Activated CD8-positive, alpha-beta memory T cell treated with anti-CD3 and anti-CD28 coated beads for 36 hours (primary cell): ENCODE results near the gene CATSPER4. TPM values are rescaled to one million over a fixed set of nuclear protein-coding genes. Genes with fewer than 3 reads are reported as not detected.

Experiments
- CTCF ChIA-PET: fragments of 350-600 bp; sonication (Branson Sonifier 250); formaldehyde crosslinking; loops from one replicate; lab custom pipeline; 2021; ENCODE audit warnings: antibody characterized with exemption; lab: Charles Lee
- POLR2A ChIA-PET: fragments of 350-600 bp; sonication (Branson Sonifier 250); formaldehyde crosslinking; loops from one replicate; lab custom pipeline; 2021; ENCODE audit warnings: antibody characterized with exemption; lab: Charles Lee
- total RNA-seq, 2 experiments: library from RNA; stranded (reverse); gene quantifications; one replicate each; pipeline ENCODE4 v1.2.3, GENCODE V29; 2021

Gene CATSPER4
- not detected for total RNA-seq

DNA sequence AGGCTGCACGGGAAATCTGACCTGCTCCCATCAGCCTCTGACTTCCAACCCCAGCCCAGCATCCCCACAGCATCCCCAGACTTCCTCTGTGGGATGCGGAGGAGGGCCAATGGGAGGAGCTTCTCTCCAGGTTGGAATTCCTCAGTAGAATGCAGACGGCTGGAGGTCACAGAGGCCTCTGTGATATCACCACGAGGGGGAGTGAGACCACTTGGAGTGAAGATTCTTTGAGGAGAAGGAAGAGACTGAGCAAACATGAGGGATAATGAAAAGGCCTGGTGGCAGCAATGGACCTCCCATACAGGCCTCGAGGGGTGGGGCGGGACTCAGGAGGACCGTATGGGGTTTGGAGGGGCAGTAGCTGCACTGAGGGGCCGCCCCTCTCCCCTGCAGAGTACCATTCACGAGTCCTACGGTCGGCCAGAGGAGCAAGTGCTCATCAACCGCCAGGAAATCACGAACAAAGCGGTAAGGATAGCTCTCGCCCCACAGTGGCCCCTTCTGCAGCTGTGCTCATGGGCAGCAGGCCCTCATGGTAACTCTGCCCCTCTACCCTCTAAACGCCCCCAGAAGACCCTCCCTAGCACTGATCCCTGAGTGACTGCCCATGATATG lies at the start of gene CATSPER4:
Gene CATSPER4, plus strand, starts transcription at position 230 of the 615 bp plus-strand sequence. Its CDS starts 26 bp downstream, at position 256.
- ChIA-PET CTCF (interaction anchor here (0.8 to 1.6 kb wide), 2 partner anchors 16 to 20 kb away, joined by 3 read pairs; partner anchors contain the start of gene ZNF593), POLR2A (no interaction called here)

- ChIA-PET POLR2A (interaction anchor here (0.8 kb wide), 1 partner anchor 34 kb away, joined by 5 read pairs; no protein-coding TSS in a partner anchor), CTCF (interaction anchor here (0.7 to 4.8 kb wide), 4 partner anchors 28 to 180 kb away, joined by 3 to 55 read pairs (median 8); partner anchors contain the start of gene ZNF593)
These were observed 48.2 kb upstream of the CATSPER4 start for GRCh38 chr1:26142159-26142558.

DNA sequence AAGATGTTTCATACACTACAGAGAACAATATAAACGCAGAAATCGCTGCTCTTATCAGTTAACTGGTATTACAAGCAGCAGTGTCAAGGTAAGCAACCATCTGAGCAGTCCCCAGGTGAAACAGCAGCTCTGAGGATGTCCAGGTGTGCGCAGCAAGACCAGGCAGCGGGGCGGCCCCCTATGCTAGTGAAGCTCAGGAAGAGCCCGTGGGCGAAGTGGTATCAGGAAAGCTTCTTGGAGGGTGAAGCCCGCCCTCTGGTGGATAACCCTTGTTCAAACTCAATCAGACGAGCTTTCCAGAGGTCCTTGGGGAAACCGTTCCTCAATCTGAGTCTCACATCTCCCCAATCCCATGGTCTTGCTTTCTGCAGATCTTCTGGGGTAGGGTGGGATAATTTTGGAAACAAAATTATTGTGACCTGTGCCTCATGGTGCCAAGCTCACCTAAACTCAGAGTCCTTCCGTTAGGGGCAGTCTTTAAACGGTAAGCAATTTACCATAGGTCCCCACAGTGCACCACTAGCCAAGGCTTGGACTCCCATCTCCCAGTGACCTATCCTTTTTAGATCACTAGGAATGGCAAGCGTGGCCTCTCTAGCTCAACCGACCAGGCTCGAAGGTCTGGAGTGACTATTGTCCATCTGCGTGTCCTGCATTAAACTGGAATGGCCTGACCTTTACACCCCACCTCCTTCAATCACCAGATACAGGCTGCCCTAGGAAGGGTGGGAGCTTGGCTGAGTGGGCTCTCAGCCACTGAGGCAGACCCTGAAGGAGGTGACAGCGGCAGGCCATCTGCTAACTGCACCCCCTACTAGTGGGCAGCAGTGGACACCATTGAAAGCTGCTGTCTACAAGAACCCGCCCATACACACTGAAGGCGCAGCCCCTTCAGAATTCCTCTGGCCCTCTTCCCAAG lies 45.1 kb upstream of the CATSPER4 start:
- ChIA-PET POLR2A (no interaction called here), CTCF (interaction anchor here (0.6 to 4.8 kb wide), 23 partner anchors 9 to 184 kb away, joined by 3 to 55 read pairs (median 4); partner anchors contain the start of genes C1orf232, FAM110D, PDIK1L and ZNF593)

- ChIA-PET POLR2A (no interaction called here), CTCF (interaction anchor here (0.8 to 4.8 kb wide), 9 partner anchors 11 to 112 kb away, joined by 3 to 55 read pairs (median 8); partner anchors contain the start of gene FAM110D)
These were observed 44.5 kb upstream of the CATSPER4 start for GRCh38 chr1:26145960-26146294.

GRCh38 chr1:26148887-26149286 lies 41.5 kb upstream of the CATSPER4 start:
- ChIA-PET CTCF (interaction anchor here (1.1 kb wide), 1 partner anchor 9 kb away, joined by 3 read pairs; no protein-coding TSS in a partner anchor), POLR2A (no interaction called here)

DNA sequence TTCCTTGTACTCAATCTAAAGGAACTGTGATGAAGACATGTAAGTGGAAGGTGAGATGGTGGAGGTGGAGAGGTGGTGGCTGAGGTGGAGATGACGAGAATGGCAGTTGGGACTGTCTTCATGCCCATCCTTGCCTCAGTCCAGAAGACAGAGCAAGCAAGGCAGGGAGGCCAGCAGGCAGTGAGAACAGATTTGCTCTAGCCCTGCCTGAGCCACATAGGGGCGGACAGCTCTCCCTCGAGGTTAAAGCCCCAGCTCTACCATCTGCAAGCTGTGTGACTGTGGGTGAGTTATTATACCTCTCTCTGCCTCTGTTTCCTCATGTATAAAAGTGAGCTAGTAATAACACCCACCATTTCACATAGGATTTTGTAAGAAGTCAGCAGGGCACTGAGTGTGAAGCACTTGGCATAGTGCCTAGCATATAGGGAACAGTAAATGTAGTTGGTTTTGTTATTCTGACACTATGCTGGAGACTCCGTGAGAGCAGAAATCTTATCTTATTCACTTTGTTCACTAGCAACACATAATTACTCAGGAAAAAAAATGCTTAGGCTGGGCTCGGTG lies 36.4 kb upstream of the CATSPER4 start:
- POLR2A ChIA-PET: no interaction called here
- CTCF ChIA-PET: interaction anchor here (1.1 to 1.2 kb wide), 3 partner anchors 9 to 80 kb away, joined by 3 read pairs; partner anchors contain the start of gene CEP85

GRCh38 chr1:26154750-26155149 lies 35.7 kb upstream of the CATSPER4 start:
- POLR2A ChIA-PET: no interaction called here
- CTCF ChIA-PET: interaction anchor here (1.1 to 1.2 kb wide), 3 partner anchors 9 to 79 kb away, joined by 3 read pairs; partner anchors contain the start of gene CEP85

GRCh38 chr1:26155370-26156284 lies 34.8 kb upstream of the CATSPER4 start:
- ChIA-PET CTCF (interaction anchor here (0.9 to 3.9 kb wide), 5 partner anchors 8 to 119 kb away, joined by 3 to 13 read pairs (median 4); partner anchors contain the start of genes CEP85 and ZNF593), POLR2A (no interaction called here)

DNA sequence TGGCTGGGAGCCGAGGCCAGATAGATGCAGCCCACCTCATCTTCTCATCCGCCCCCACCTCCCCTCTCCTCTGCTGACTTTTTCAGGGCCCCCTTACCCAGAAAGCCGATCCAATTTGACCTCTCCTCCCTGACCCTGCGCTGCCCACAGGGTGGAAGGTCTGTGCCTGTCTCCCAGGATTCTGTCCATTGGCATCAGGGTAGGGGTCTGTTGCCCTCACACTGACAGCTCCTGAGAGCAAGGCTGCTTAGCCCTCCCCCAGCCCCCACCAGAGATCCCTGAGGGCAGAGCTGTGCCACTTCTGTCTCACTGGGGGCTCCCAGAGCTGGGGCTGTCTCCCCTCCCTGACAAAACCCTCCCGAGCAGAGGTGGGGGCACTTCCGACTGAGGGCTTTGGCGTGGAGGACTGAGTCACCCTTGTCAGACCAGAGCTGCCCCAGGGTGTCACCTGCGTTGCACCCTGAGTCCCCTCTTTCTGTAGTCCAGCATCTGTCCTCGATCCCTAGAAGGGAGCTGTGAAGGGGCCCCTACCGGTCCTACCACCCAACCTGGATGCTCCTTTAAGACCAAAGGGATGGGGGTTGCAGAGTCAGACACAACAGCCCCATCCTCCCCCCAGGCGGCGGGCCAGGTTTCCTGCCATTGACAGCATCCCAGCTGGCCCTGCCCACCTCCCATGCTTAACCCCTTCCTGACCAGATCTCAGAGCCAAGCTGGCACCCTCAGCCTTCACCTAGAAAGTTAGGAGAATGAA lies 33.9 kb upstream of the CATSPER4 start:
- POLR2A ChIA-PET: interaction anchor here (0.6 kb wide), 1 partner anchor 534 kb away, joined by 3 read pairs; no protein-coding TSS in a partner anchor
- CTCF ChIA-PET: interaction anchor here (0.8 to 3.9 kb wide), 6 partner anchors 9 to 120 kb away, joined by 3 to 13 read pairs (median 4); partner anchors contain the start of gene ZNF593

DNA sequence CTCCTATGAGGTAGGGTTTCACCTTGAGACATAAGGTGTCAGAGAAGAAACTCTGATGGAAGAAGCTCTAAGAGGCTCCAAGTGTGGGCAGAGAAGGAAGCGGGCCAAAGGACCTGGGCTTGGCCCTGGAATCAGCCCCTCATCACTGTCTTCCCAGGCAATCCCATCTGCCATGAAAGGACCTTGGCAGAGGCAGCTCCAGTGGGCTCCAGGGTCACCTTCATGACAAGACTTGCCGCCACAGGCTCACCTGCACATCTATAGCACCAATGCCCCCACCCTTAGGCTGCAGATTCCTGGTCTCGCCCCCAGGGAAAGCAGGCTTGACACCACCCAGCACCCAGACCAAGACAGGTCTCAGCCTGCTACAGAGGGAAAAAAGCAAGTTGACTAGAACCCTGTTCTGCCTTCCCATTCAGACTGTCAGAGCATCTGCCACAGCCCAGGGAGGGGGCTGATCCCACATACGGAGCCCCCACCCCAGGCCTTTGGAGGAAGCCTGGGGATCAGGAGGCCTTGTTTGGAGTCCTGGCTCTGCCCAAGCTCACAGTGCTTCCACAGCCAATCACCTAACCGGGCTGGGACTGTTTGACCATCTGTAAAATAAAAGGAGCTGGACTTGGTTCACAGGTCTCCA lies 32.0 kb upstream of the CATSPER4 start:
- POLR2A ChIA-PET: no interaction called here
- CTCF ChIA-PET: interaction anchor here (1.2 to 3.9 kb wide), 2 partner anchors 13 to 163 kb away, joined by 3 to 13 read pairs; no protein-coding TSS in a partner anchor

DNA sequence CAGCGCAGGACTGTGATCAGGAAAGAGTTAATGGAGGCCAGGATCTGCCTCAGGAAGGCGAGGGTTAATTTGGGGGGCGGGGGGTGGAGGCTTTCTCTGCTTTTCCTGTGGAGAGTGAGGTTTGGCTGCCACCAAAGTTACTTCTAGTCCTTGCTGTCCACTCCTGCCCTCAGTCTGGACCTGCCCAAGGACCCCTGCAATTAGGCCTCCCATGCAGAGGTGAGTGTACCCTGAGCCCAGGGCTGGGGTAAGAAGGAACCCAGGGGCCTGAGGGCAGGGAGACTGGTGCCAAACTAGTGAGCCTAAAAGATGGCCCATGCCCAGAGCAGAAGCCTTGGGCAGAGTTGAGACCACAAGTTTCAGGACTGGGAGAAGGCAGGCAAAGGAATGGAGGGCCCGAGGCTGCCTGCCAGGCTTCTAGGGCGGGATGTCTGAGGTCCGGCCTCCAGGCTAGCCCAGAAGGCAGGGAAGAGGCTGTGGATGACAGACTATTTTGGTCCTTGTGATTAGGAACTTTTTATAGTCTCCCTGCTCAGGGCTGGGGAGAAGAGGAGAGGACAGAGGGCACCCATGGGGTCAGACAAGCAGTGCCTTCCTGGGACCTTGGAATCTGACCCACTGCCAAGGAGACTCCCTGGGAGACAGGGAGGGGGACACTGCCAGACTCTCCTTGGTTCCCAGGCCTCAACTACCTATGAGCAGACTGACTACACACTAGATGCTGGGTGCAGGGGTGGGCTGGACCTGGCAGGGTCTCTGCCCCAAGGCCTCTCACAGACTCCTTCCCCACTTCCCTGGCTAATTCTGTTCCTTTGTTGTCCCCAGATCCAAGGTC lies 31.3 kb upstream of the CATSPER4 start, which contains the start of gene FAM110D:
Gene FAM110D, plus strand, starts transcription at position 172 of the 835 bp plus-strand sequence. CDS start 2,213 bp downstream, outside the sequence.
- POLR2A ChIA-PET: no interaction called here
- CTCF ChIA-PET: interaction anchor here (3.9 kb wide), 1 partner anchor 14 kb away, joined by 13 read pairs; no protein-coding TSS in a partner anchor

GRCh38 chr1:26159743-26160039 lies 30.7 kb upstream of the CATSPER4 start:
- POLR2A ChIA-PET: no interaction called here
- CTCF ChIA-PET: interaction anchor here (1.8 kb wide), 1 partner anchor 14 kb away, joined by 5 read pairs; no protein-coding TSS in a partner anchor

- CTCF ChIA-PET: interaction anchor here (0.7 to 1.8 kb wide), 4 partner anchors 15 to 125 kb away, joined by 3 to 5 read pairs (median 4); partner anchors contain the start of gene CEP85
These were observed 29.6 kb upstream of the CATSPER4 start for GRCh38 chr1:26160527-26161414.

GRCh38 chr1:26161415-26162219 lies 28.8 kb upstream of the CATSPER4 start:
- POLR2A ChIA-PET: no interaction called here

More at GRCh38 chr1:26160527-26161414, 29.6 kb upstream of the CATSPER4 start:
- POLR2A ChIA-PET: no interaction called here

More at GRCh38 chr1:26161415-26162219, 28.8 kb upstream of the CATSPER4 start:
- CTCF ChIA-PET: interaction anchor here (0.7 to 2.6 kb wide), 7 partner anchors 16 to 230 kb away, joined by 3 to 9 read pairs (median 3); partner anchors contain the start of gene CEP85
